Prostate gland (tissue), 2 donors: ENCODE measurements around the gene AKAP9.

Experiments
- CTCF ChIP-seq, 4 experiments: fragments of 200-600 bp in 2 of 4; fragments of 450-650 bp in 2 of 4; sonication (generic) in 2 of 4; IDR thresholded peaks; 1 replicate in 3 of 4; 2 replicates in 1 of 4; pipeline ENCODE4 v1.5.1; 2016 to 2019; ENCODE audit warnings: antibody characterized with exemption in 4 of 4, mild to moderate bottlenecking in 2 of 4, moderate library complexity in 2 of 4
- POLR2A ChIP-seq: fragments of 450-650 bp; IDR thresholded peaks from one replicate; pipeline ENCODE4 v1.6.1; 2016; ENCODE audit warnings: antibody characterized with exemption, mild to moderate bottlenecking

- no peak for TF ChIP-seq CTCF (IDR thresholded peaks at IDR 0.05)
- TF ChIP-seq POLR2A = no peak
Observed at GRCh38 chr7:92028686-92029085, 88.0 kb downstream of the AKAP9 start.
